HG03565 (cell line): ENCODE measurements around the gene SULT1A1.
"Not testable (repeated sequence)": the region's sequence is repeated elsewhere in the genome, so short reads cannot be mapped to it uniquely, and the experiment has no call there.

Experiments used
- ATAC-seq: cut with Tn5 transposase; IDR thresholded peaks from one replicate; pipeline ENCODE4 v1.9.1; 2021; ENCODE audit warnings: mild to moderate bottlenecking, moderate library complexity; ENCODE audit not compliant: unreplicated experiment

SULT1A1 gene

GRCh38 chr16:28609631-28610594 lies at the start of gene SULT1A1:
Gene SULT1A1 (minus strand): TSS chr16:28610044. CDS start chr16:28608855, 1,189 bp downstream.
- ATAC-seq, result no peak

- ATAC-seq, result not testable (repeated sequence)
Measured at GRCh38 chr16:28639959-28640358, 30.1 kb upstream of the SULT1A1 start.

- ATAC-seq, result not testable (repeated sequence)
Measured at GRCh38 chr16:28638359-28638758, 28.5 kb upstream of the SULT1A1 start.

- not testable (repeated sequence) for ATAC-seq
Measured at GRCh38 chr16:28637765-28638164, 27.9 kb upstream of the SULT1A1 start, which contains the start of gene NPIPB8. Gene NPIPB8 (plus strand): TSS chr16:28638065. CDS start chr16:28638361, 296 bp downstream.

- ATAC-seq, result not testable (repeated sequence)
Measured at GRCh38 chr16:28636093-28636823, 26.4 kb upstream of the SULT1A1 start.

GRCh38 chr16:28630905-28631304 lies 21.1 kb upstream of the SULT1A1 start:
- not testable (repeated sequence) for ATAC-seq

- no peak for ATAC-seq
Measured at GRCh38 chr16:28623172-28623711, 13.4 kb upstream of the SULT1A1 start.

- not testable (repeated sequence) for ATAC-seq
Measured at GRCh38 chr16:28622532-28623171, 12.8 kb upstream of the SULT1A1 start.

- no peak for ATAC-seq
Measured at GRCh38 chr16:28621481-28622155, 11.8 kb upstream of the SULT1A1 start.

- not testable (repeated sequence) for ATAC-seq
Measured at GRCh38 chr16:28620316-28620715, 10.5 kb upstream of the SULT1A1 start.

- ATAC-seq, result no peak
Measured at GRCh38 chr16:28617874-28618273, 8.0 kb upstream of the SULT1A1 start.

- ATAC-seq, result no peak
Measured at GRCh38 chr16:28616636-28617035, 6.8 kb upstream of the SULT1A1 start.

- ATAC-seq, result not testable (repeated sequence)
Measured at GRCh38 chr16:28616224-28616577, 6.4 kb upstream of the SULT1A1 start.

- not testable (repeated sequence) for ATAC-seq
Measured at GRCh38 chr16:28615486-28616223, 5.8 kb upstream of the SULT1A1 start.

- ATAC-seq, result not testable (repeated sequence)
Measured at GRCh38 chr16:28614561-28614960, 4.7 kb upstream of the SULT1A1 start.

GRCh38 chr16:28613912-28614311 lies 4.1 kb upstream of the SULT1A1 start:
- ATAC-seq, result not testable (repeated sequence)

GRCh38 chr16:28612359-28613280 lies 2.8 kb upstream of the SULT1A1 start:
- not testable (repeated sequence) for ATAC-seq

- ATAC-seq, result no peak
Measured at GRCh38 chr16:28610595-28611191, 849 bp upstream of the SULT1A1 start.
